ENCODE results near the gene TLE2. TPM values are rescaled to one million over a fixed set of nuclear protein-coding genes. Genes with fewer than 3 reads are reported as not detected.
A peak's percentile ranks its signal among the peaks of the same experiment; 100 is the strongest.

The TLE2 gene
- total and polyA plus RNA-seq, 9 of the 15 experiments (the other 6 are each of a cell fraction or from before 2014, with no cell fraction given) = 0.35 to 13.1 (median 6.2) TPM

DNA sequence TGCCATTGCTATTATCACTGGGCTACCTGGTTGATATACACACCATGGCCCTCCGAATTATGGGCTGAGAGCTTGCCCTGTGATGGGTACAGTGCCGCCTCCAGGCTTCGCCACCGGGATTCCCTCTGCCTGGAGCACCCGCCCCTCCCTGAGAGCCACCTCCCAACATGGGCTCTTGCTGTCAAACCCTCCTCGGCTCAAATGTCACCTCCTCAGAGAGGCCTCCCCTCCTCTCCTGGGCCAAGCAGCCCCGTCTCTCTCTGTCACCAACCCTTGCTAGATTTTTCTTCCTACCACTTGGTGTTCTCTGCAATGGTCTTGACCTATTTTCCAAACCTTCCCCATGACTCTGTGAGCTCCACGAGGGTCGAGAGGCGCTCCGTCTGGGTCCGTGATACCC, 12.2 kb upstream of the TLE2 start:
- CTCF ChIA-PET (ENCODE audit: low intra/inter-chr PET ratio) = no interaction called here
- POLR2A ChIA-PET = no interaction called here
- Histone ChIP-seq H3K27me3 (ENCODE audit: control insufficient read depth in 2 of 2, insufficient read depth in 2 of 2, low read length in 2 of 2) (no peaks in the 10 kb centered on the region), H3K9ac (ENCODE audit: insufficient read depth in 1 of 2, low read depth in 2 of 2, low read length in 2 of 2) (peak overlapping the region; percentile 53 to 75; a peak in 3 of 4 replicates), H4K20me1 (replicated peaks; ENCODE audit: control insufficient read depth, insufficient read depth, low read length) (no peaks in the 10 kb centered on the region), H3K36me3 (ENCODE audit: control insufficient read depth, insufficient read depth, low read length) (no peaks in the 10 kb centered on the region), H3K79me2 (ENCODE audit: control insufficient read depth, insufficient read depth, low read length) (no peaks in the 10 kb centered on the region), H3K9me1 (ENCODE audit: control insufficient read depth, insufficient read depth, low read length) (no peaks in the 10 kb centered on the region), H3K4me3 (no peak overlapping the region), H3K4me1 (replicated peaks in 1 of 2; ENCODE audit: control insufficient read depth in 2 of 2, insufficient read depth in 2 of 2, low read length in 2 of 2) (peaks cover 31 to 48% of the 10 kb centered on the region in 2 experiments), H2AFZ (ENCODE audit: low read depth, low read length) (peak overlapping the region; percentile 93), H3K27ac (ENCODE audit: extremely low read depth, low read depth, low read length) (peak overlapping the region; percentile 71; the same call in 2 of the 3 replicates), H3K4me2 (ENCODE audit: insufficient read depth, low read length) (no peak overlapping the region), H3K9me3 (replicated peaks; ENCODE audit: control insufficient read depth, insufficient read depth, low read depth, low read length) (no peaks in the 10 kb centered on the region)
- FAIRE-seq = no peak
- TF ChIP-seq RBM25 (IDR thresholded peaks at IDR 0.05; ENCODE audit: low read depth, low read length, severe bottlenecking) = no peak
- TF ChIP-seq ELK3 (CRISPR knock-in tag; IDR thresholded peaks at IDR 0.05) = no peak
- TF ChIP-seq RREB1 (CRISPR knock-in tag; IDR thresholded peaks at IDR 0.05) = no peak
- TF ChIP-seq, protein P1, sequence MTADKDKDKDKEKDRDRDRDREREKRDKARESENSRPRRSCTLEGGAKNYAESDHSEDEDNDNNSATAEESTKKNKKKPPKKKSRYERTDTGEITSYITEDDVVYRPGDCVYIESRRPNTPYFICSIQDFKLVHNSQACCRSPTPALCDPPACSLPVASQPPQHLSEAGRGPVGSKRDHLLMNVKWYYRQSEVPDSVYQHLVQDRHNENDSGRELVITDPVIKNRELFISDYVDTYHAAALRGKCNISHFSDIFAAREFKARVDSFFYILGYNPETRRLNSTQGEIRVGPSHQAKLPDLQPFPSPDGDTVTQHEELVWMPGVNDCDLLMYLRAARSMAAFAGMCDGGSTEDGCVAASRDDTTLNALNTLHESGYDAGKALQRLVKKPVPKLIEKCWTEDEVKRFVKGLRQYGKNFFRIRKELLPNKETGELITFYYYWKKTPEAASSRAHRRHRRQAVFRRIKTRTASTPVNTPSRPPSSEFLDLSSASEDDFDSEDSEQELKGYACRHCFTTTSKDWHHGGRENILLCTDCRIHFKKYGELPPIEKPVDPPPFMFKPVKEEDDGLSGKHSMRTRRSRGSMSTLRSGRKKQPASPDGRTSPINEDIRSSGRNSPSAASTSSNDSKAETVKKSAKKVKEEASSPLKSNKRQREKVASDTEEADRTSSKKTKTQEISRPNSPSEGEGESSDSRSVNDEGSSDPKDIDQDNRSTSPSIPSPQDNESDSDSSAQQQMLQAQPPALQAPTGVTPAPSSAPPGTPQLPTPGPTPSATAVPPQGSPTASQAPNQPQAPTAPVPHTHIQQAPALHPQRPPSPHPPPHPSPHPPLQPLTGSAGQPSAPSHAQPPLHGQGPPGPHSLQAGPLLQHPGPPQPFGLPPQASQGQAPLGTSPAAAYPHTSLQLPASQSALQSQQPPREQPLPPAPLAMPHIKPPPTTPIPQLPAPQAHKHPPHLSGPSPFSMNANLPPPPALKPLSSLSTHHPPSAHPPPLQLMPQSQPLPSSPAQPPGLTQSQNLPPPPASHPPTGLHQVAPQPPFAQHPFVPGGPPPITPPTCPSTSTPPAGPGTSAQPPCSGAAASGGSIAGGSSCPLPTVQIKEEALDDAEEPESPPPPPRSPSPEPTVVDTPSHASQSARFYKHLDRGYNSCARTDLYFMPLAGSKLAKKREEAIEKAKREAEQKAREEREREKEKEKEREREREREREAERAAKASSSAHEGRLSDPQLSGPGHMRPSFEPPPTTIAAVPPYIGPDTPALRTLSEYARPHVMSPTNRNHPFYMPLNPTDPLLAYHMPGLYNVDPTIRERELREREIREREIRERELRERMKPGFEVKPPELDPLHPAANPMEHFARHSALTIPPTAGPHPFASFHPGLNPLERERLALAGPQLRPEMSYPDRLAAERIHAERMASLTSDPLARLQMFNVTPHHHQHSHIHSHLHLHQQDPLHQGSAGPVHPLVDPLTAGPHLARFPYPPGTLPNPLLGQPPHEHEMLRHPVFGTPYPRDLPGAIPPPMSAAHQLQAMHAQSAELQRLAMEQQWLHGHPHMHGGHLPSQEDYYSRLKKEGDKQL (CRISPR knock-in tag; IDR thresholded peaks at IDR 0.05; ENCODE audit: borderline replicate concordance) = 0 out of 2 replicates have a peak, but pooled peaks have one; percentile 31
- TF ChIP-seq LCOR (CRISPR knock-in tag; IDR thresholded peaks at IDR 0.05) = 0 out of 2 replicates have a peak, but pooled peaks have one; percentile 26
- TF ChIP-seq RFX1 (IDR thresholded peaks at IDR 0.05) = no peak
- no peak for TF ChIP-seq ZEB2 (IDR thresholded peaks at IDR 0.05)
- TF ChIP-seq TCF7 (IDR thresholded peaks at IDR 0.05; ENCODE audit: borderline replicate concordance) = no peak
- no peak for TF ChIP-seq FOS (IDR thresholded peaks at IDR 0.05; ENCODE audit: extremely low read depth, insufficient read length)
- BruUV-seq (replicated peaks) = no TSS peak
- in situ Hi-C loops (cut with MboI) = no loop called here
- no peak for ATAC-seq
- intact Hi-C loops (cut with micrococcal nuclease) = no loop called here
- DNase-seq (ENCODE audit: extremely low read depth in 1 of 4, low spot score in 3 of 4) = no peak
- 78% methylated on average over 12 of the region's 12 CpGs for WGBS (ENCODE audit: insufficient coverage, low coverage, missing lambda C conversion rate)
